ENCODE results near the gene DOLK. TPM values are rescaled to one million over a fixed set of nuclear protein-coding genes. Genes with fewer than 3 reads are reported as not detected.

Gene DOLK
- total and polyA plus RNA-seq, 10 donors: 5.3 to 16.3 (median 10.9) TPM

DNA sequence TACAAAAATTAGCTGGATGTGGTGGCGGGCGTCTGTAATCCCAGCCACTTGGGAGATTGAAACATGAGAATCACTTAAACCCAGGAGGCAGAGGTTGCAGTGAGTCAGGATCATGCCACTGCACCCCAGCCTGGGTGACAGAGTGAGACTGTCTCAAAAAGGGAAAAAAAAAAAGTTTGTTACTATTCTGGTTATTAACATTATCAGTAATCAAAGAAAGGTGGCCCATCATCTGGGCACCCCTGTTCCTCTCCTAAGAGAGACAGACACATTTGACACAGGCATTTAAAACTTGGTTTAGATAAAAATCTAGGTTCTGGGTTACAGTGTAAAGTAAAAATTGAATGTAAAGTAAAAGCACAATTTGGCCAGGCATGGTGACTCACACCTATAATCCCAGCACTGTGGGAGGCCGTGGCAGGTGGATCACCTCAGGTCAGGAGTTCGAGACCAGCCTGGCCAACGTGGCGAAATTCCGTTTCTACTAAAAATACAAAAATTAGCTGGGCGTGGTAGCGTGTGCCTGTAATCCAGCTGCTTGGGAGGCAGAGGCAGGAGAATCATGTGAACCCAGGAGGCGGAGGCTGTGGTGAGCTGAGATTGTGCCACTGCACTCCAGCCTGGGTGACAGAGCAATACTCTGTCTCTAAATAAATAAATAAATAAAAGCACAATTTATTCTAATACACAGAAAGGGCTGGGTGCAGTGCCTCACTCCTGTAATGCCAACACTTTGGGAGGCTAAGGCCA is 43.4 kb downstream of the DOLK start:
- Histone ChIP-seq H3K4me1 (peaks cover 27 to 70% (median 45%) of the 10 kb centered on the region in 6 donors), H3K36me3 (peaks cover 0 to 38% (median 23%) of the 10 kb centered on the region in 6 donors), H3K4me3 (no peak overlapping the region), H3K9me3 (no peaks in the 10 kb centered on the region), H3K27me3 (replicated peaks in 1 of 7) (no peaks in the 10 kb centered on the region), H3K27ac (peak overlapping the region in 4 of 8 donors; percentile 18 to 93 (median 86))
- TF ChIP-seq POLR2A (IDR thresholded peaks at IDR 0.05) (no peak), POLR2AphosphoS5 (IDR thresholded peaks at IDR 0.05) (no peak)
- TF ChIP-seq, protein P1, sequence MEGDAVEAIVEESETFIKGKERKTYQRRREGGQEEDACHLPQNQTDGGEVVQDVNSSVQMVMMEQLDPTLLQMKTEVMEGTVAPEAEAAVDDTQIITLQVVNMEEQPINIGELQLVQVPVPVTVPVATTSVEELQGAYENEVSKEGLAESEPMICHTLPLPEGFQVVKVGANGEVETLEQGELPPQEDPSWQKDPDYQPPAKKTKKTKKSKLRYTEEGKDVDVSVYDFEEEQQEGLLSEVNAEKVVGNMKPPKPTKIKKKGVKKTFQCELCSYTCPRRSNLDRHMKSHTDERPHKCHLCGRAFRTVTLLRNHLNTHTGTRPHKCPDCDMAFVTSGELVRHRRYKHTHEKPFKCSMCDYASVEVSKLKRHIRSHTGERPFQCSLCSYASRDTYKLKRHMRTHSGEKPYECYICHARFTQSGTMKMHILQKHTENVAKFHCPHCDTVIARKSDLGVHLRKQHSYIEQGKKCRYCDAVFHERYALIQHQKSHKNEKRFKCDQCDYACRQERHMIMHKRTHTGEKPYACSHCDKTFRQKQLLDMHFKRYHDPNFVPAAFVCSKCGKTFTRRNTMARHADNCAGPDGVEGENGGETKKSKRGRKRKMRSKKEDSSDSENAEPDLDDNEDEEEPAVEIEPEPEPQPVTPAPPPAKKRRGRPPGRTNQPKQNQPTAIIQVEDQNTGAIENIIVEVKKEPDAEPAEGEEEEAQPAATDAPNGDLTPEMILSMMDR (IDR thresholded peaks at IDR 0.05 in 8 of 11, conservative IDR thresholded peaks at IDR 0.05 in 3 of 11): no peak
- WGBS, 5 donors: 91 to 94% (median 93%) methylated on average over 10 of the region's 10 CpGs
- no peak for DNase-seq
- intact Hi-C loops (cut with DNase I; ENCODE audit: low total_unique reads): no loop called here

DNA sequence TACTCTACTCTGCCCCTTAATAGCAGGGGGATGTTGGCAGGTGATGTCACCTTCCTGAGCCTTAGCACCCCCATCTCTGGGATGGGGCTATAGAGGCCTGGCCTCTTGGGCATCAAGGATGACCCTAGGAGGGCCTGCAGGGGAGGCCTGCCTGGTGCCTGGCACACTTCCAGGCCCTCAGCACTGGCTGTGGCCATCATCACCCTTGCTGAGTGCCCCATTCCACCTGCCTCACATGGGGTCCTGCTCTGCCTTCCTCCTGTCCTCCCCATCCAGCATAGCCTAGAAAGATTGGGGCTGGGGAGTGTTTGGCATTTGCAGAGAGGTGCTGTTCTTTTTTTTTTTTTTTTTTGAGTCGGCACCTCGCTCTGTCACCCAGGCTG is 44.3 kb downstream of the DOLK start:
- intact Hi-C loops (cut with DNase I; ENCODE audit: low total_unique reads): no loop called here
- TF ChIP-seq, protein P1 (IDR thresholded peaks at IDR 0.05 in 8 of 11, conservative IDR thresholded peaks at IDR 0.05 in 3 of 11): no peak
- TF ChIP-seq POLR2AphosphoS5 (IDR thresholded peaks at IDR 0.05) (no peak), POLR2A (IDR thresholded peaks at IDR 0.05) (no peak)
- 87 to 100% (median 94%) methylated on average over 2 of the region's 2 CpGs; no CpG with 5 or more reads in 1 of the 5 donors for WGBS, 5 donors
- H3K27ac ChIP-seq: peak overlapping the region; percentile 74 to 93 (median 86)
- no peaks in the 10 kb centered on the region for H3K9me3 ChIP-seq
- no peak overlapping the region for H3K4me3 ChIP-seq
- H3K4me1 ChIP-seq: peaks cover 36 to 80% (median 54%) of the 10 kb centered on the region in 6 donors
- no peaks in the 10 kb centered on the region for H3K27me3 ChIP-seq (replicated peaks in 1 of 7)
- H3K36me3 ChIP-seq: peaks cover 0 to 38% (median 13%) of the 10 kb centered on the region in 6 donors
- no peak for DNase-seq

DNA sequence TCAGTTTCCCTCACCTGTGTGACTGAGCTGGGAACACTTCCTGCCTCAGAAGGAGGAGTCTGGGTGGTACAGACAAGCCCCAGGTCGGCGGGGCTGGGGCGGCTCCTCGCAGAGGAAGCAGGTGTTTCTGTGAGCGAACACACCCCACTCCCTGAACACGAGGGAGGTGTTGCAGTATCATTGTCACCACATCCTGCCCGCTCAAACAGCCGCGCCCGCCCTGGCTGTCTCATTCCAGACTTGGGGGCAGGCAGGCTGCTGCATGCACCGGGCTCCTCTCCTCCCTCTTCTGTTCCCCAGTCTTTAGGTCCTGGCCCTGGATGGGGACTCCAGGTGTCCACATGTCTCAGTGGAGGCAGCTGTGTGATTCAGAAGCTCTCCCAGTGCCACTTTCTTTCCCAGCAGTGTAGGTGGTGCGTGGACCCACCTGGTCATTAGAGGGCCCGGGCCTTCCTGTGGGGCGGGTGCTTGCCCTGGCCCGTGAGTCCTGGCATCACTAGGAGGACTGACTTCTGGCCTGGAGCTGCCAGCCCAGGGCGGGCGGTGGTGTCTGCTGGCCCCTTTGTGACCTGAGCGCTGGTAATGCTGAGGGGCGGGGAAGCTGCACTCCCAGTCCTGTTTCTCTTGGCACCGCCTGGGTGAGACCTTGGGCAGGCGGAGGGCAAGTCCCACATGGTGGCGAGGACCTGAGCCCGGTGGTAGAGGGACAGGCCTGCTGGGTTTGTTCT is 44.9 kb downstream of the DOLK start:
- peak; percentile 97 for DNase-seq
- Histone ChIP-seq H3K4me3 (peak overlapping the region in 1 of 8 donors; percentile 42), H3K27ac (peak overlapping the region; percentile 74 to 93 (median 86)), H3K4me1 (peaks cover 37 to 85% (median 55%) of the 10 kb centered on the region in 6 donors), H3K27me3 (replicated peaks in 1 of 7) (no peaks in the 10 kb centered on the region), H3K9me3 (no peaks in the 10 kb centered on the region), H3K36me3 (peaks cover 0 to 35% (median 7%) of the 10 kb centered on the region in 6 donors)
- peak; percentile 88 to 90 (median 89) for TF ChIP-seq POLR2AphosphoS5 (IDR thresholded peaks at IDR 0.05)
- TF ChIP-seq POLR2A (IDR thresholded peaks at IDR 0.05): no peak
- 35 to 55% (median 36%) methylated on average over 10 to 23 of the region's 23 CpGs for WGBS, 5 donors
- intact Hi-C loops (cut with DNase I; ENCODE audit: low total_unique reads): no loop called here

DNA sequence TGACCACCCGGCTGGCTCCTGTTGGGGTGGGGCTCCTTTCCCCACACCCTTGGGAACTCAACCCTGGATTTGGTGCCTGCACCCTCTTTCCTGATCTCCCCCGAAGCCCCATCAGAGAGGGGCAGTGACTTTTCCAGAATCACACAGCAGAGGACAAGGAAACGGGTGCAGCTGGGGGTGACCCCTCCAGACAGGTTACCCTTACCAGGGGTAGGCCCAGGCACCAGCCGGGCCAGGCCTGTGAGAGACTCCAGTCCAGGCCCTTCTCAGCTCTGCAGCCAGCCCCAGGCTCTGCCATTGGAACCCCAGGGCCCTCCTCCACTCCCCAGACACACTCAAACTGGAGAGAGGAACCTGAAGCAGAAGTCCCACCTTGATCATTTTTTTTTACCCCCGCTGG is 45.6 kb downstream of the DOLK start:
- H3K36me3 ChIP-seq: peaks cover 0 to 35% (median 7%) of the 10 kb centered on the region in 6 donors
- peak overlapping the region in 1 of 8 donors; percentile 42 for H3K4me3 ChIP-seq
- TF ChIP-seq, protein P1 (IDR thresholded peaks at IDR 0.05 in 8 of 11, conservative IDR thresholded peaks at IDR 0.05 in 3 of 11): no peak
- TF ChIP-seq POLR2AphosphoS5 (IDR thresholded peaks at IDR 0.05): no peak
- TF ChIP-seq POLR2A (IDR thresholded peaks at IDR 0.05): no peak
- no peaks in the 10 kb centered on the region for H3K9me3 ChIP-seq
- intact Hi-C loops (cut with DNase I; ENCODE audit: low total_unique reads): no loop called here
- H3K4me1 ChIP-seq: peaks cover 37 to 90% (median 55%) of the 10 kb centered on the region in 6 donors
- H3K27ac ChIP-seq: peak overlapping the region; percentile 74 to 93 (median 86)
- H3K27me3 ChIP-seq (replicated peaks in 1 of 7): no peaks in the 10 kb centered on the region
- peak; percentile 80 for DNase-seq
- 66 to 79% (median 75%) methylated on average over 3 to 5 of the region's 5 CpGs for WGBS, 5 donors

Measured in spleen (tissue), 11 donors.